HTERT RPE-1 (cell line): Measurements from ENCODE around the gene LRRC1.

Source experiments
- in situ Hi-C: fragments of 300-500 bp; cut with MboI; formaldehyde crosslinking; loops from 4 replicates; pipeline ENCODE4 v1.14.3; 2020; ENCODE audit warnings: low sequenced_read_pairs

Gene LRRC1

GRCh38 chr6:53813801-53814200, 19.0 kb downstream of the LRRC1 start:
- in situ Hi-C loops = no loop called here

DNA sequence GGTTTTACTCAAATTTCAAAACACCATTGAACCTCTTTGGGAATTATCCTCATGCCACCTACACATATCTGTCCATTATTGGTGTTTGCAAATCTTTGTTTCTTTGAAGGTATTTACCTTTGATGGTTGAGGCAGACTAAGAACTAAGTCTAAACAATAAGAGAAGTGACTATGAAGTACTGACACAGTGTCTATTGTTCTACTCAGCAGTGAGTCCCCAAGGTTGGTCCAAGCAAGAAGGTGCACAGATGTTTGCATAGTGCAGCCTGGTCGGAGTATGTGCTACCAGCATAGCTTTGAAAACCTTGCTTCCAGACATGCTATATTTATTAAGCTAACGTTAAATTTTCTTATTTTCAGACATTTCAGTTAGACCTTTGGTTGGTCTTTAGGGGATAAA, 19.5 kb downstream of the LRRC1 start:
- in situ Hi-C loops = no loop called here

- in situ Hi-C loops = no loop called here
Measured at GRCh38 chr6:53815381-53816119, 20.7 kb downstream of the LRRC1 start.

DNA sequence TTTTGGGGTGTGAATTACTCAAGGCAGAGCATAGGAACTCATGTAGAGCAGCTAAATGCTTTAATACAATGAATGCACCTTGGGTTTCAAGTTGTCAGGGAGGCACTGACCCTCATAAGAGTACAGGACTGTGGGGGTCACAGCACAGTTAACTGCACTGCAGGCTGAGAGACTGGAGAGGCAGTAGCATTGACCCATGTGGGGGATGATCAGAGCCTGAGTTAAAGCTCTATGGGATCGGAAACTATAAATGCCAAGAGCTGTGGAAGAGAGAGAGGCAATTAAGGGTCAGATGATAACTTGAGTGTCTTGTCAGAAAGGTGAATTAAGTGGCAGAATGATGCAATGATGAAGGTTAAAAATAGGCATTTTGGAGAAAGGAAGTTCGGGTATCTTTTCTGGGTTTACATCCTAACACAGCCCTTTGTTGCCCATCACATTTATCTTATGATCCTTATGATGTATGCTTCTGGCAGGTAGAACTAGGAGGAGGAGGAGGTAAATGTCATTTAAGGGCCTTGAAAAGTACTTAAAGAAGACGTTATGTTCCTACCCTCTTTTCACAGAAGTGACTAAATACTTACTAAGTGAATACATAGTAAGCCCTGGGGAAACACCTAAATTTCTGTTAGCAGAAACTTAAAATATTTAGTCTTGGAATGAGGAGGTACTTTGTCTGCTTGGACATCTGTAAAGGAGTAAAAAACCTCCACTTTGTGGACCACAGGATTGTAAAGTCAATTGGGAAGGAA, 24.2 kb downstream of the LRRC1 start:
- in situ Hi-C loops = no loop called here

DNA sequence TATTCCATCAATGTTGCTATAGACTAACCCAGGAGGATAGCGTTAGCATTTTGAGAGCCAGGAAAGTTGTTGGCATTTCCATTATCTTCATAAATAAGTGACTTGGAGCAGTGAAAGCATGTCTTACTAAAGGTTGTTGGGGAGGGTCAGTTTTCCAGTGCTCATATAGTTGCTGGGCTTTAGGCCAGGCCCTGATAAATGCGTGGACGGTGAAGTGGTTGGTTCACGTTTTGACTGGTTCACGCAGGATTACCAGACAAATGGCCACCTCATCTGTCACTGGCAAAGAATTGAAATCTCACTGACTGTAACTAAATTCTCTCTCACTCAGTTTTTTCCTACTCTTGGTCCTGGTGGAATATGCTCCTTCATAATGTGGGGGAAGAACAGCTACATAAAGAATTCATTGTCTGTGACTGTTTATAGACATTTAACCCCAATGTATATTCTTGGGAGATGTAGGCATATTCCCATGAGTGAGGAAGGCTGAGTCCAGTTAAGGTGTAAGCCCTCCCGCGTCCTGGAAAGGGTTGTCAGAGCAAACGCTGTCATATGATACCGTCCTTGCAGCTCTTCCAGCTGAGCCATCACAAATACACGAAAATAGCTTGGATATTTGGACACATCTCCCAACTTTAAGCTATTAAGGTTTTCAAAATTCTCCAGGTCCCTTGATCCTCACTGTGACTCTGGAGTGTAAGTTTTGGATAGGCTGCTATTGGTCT, 27.8 kb downstream of the LRRC1 start:
- in situ Hi-C loops = no loop called here

DNA sequence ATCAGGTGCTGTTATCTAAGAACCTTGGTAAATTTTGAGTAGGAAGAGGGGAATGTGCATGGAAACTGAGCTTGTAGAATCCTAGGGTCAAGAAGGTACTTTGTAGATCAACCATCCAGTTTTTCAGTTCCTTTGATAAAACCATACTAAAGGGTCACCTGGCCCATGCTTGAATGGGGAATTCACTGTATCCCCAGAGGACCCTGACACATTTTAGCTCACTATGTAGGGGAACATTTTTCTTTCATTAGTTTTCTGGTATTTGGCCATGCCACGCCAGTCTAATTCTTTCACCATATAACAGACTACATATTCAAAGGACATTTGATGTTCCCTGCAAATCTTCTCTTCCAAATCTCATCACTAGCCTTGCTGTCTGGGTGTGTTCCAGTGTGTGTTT, 29.9 kb downstream of the LRRC1 start:
- in situ Hi-C loops = no loop called here

- in situ Hi-C loops = no loop called here
Measured at GRCh38 chr6:53825532-53826321, 30.9 kb downstream of the LRRC1 start.

- in situ Hi-C loops = no loop called here
Measured at GRCh38 chr6:53827531-53827930, 32.7 kb downstream of the LRRC1 start.

DNA sequence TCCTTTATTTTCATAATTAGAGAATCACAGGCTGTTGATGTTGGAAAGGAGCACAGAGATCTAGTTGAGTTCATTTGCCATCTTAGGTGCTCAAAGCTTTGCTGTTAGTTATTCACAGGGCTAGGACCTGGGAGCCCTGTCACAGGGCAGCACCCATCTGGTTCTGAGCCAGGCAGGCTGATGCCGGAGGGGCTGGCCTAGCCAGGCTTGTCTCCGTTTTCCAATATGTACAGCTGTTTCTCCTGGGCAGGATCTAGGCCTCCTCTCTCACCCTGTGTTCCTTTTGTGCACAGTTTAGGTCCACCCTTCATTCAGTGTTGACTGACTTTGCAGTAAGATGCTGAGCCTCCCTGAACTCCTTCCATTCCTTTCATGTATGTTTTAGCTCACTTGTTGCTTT, 33.4 kb downstream of the LRRC1 start:
- in situ Hi-C loops = no loop called here

GRCh38 chr6:53828966-53829697, 34.3 kb downstream of the LRRC1 start:
- in situ Hi-C loops = no loop called here

GRCh38 chr6:53829698-53830221, 35.0 kb downstream of the LRRC1 start:
- in situ Hi-C loops = no loop called here

DNA sequence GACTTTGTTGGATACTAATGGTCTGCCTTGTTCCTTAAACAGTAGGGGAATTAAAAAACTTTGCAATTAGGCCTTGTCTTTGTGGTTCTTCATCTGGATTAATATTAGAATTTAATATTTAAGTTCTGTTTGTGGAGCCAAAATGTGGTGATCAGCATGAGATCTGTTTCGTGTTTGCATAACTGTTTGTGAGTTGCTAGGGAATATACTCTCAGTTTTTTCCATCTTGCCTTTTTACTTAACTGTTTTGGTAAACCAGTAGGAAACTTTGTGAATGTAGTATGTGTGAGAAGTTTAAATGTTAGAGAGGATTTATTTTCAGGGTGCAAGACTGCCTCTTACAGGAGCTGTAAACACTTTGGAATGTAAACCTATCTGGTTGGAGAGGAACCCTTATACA, 35.6 kb downstream of the LRRC1 start:
- in situ Hi-C loops = no loop called here

DNA sequence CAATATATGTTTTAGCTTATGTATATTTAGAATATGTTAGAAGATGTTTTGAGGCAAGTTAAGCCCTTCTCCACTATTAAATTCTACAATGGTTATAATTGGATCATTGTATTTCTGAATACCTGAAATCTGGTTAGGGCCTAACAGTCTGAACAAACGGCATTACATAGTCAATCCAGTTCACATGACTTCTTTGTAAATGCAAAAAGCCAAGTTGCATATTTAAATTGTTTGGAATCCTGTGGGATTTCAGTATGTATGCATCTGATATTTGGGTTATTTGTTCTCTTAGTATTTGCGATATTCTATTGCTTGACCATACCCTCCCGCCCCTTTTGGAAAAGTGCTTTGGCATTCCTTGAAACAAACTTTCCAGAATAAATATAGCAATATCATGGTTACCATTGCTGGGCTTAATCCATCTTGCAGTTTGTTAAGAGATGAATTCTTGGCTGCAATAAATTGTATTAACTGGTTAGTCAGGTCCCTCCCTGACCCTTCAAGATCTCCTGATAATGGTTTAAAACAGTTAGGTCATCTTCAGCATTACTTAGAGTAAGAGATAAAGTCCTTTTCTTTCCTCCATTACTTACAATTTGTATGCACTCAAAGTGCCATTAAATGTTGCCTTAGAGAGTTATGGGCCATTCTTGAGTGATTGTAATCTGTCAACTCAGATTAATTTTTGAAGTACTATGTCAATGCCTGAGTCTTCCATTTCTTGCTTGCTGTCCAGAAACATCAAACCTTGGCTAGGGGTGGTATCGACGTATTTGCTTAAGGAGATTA, 36.5 kb downstream of the LRRC1 start:
- in situ Hi-C loops = no loop called here

- in situ Hi-C loops = no loop called here
Measured at GRCh38 chr6:53831936-53832660, 37.3 kb downstream of the LRRC1 start.

DNA sequence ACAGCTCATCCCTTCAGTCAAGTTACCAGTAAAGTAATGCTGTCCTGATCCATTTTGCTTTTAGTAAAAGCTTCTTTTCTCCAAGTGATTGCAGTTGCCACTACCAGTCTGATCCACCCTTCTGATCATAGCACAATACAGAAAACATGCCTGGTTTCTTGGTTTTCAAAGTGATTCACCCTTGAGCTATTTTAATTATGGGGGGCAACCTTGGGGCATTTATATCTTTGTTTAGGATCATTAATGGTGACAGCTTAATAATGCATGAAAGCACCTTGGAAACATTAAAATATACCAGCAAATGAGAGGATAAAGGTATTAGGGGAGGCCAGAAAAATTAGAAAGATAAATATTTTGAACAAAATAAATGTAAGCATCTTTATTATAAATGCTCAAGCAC, 38.4 kb downstream of the LRRC1 start:
- in situ Hi-C loops = no loop called here

DNA sequence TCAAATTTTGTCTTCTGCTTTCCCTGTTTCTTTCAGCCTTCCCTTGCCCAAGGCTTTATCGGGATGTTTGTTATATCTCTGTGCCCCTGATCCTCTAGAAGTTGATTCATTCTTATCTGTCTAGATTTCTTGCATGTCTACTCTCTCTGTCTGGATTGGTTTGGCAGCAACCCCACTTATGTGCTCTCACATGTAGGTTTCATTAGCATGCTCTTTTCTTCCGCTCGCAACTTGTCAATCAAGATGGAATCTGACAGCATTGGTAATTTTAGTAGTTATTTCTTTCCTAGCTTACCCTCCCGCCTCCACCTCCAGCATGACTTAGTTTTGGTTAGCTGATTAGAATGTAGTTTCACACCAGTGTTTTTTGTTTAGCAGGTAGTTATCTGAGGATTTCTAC, 39.3 kb downstream of the LRRC1 start:
- in situ Hi-C loops = no loop called here

DNA sequence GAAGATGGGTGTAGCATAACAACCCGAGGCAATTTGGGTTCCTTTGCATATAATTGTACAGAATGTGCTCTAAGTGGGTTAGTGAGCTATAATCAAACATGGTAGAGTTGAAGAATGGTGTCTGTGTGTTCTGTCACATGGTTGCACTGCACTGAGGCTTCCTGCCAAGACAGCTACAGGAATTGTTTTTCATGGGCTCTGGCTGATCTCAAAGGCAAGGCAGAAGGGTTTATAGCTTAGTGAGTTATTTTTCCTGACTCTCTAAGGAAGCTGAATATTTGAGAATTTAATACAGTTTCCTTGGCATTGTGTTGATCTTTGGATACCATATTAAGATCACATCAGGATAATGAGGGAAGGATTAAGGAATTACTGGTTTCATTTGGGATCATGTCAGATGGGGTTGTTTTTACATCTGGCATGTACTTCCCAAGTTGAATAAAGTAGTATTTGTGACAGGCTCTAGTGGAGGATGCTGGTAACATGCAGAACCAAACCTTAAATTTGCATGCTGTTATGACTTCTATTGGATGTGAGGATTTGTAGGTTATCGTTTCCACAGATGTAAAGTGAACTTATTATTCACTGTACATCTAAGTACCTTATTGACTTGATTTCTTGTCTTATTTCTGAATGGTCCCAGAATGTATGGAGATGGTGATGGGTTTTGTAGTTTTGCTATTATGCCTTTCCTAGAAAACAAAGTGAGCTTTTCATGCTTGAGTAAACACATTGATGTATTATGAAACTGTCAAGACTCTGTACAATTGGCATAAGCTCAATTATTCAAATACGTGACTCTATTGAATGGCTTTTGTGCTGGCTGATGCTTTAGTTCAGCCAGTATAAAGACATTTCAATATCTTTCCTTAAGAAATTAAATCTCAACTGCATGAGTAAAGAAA, 43.3 kb downstream of the LRRC1 start:
- in situ Hi-C loops = no loop called here

GRCh38 chr6:53840027-53840426, 45.2 kb downstream of the LRRC1 start:
- in situ Hi-C loops = no loop called here
